Body of pancreas (tissue), 4 donors: ENCODE data around the gene SYT5. TPM values are rescaled to one million over a fixed set of nuclear protein-coding genes. Genes with fewer than 3 reads are reported as not detected.

ENCODE experiments used
- ATAC-seq: fragments of 150-250 bp; one replicate; pipeline ENCODE4 v1.9.1; 2016
- DNase-seq, 4 donors: peaks; one replicate each; pipeline ENCODE4 v3.0.0-alpha.2; 2019
- H3K27ac ChIP-seq, 4 donors: fragments of 200-600 bp; sonication (generic); 1 replicate in 3 of 4; 2 replicates in 1 of 4; pipeline versions ENCODE4 v1.5.1 to v1.6.1; 2016 to 2019; ENCODE audit warnings: mild to moderate bottlenecking in 1 of 4, mixed read lengths in 1 of 4, moderate library complexity in 1 of 4
- H3K27me3 ChIP-seq, 2 donors: fragments of 200-600 bp; sonication (generic); one replicate each; pipeline ENCODE4 v1.6.0; 2016; ENCODE audit warnings: mild to moderate bottlenecking in 1 of 2
- H3K36me3 ChIP-seq, 2 donors: fragments of 200-600 bp; sonication (generic); replicated peaks in 1 of 2; 2 replicates each; pipeline ENCODE4 v1.5.1; 2016; ENCODE audit warnings: low read depth in 2 of 2; ENCODE audit not compliant: insufficient read depth in 1 of 2
- H3K4me1 ChIP-seq: fragments of 200-600 bp; sonication (generic); one replicate; pipeline ENCODE4 v1.6.0; 2016
- H3K4me3 ChIP-seq, 2 donors: fragments of 200-600 bp; sonication (generic); 1 replicate in 1 of 2; 2 replicates in 1 of 2; pipeline ENCODE4 v1.5.1; 2016 to 2019
- H3K9me3 ChIP-seq, 3 donors: fragments of 200-600 bp; sonication (generic); 1 replicate in 2 of 3; 2 replicates in 1 of 3; pipeline ENCODE4 v1.5.1; 2016
- POLR2A ChIP-seq, 3 donors: fragments of 450-650 bp; IDR thresholded peaks; one replicate each; pipeline ENCODE4 v1.6.1; 2016; ENCODE audit warnings: antibody characterized with exemption in 3 of 3, mild to moderate bottlenecking in 2 of 3
- whole genome bisulfite sequencing, 2 donors: methylation state at CpG; one replicate each; pipeline ENCODE4 v1.1.5; 2017; 5-methylcytosine and 5-hydroxymethylcytosine counted together
- intact Hi-C: fragments of 100-400 bp; cut with DNase I; formaldehyde crosslinking; loops from one replicate; pipeline ENCODE4 v1.15.1; 2023
- total RNA-seq, 2 donors: library from RNA; depleted of rRNA; stranded (reverse); fragments of >200 nt; gene quantifications; one replicate each; pipeline ENCODE4 v1.1.0, GENCODE V29; 2016
- TF ChIP-seq, protein P1 (sequence below), 7 experiments: fragments of 450-650 bp in 4 of 7; fragments of 200-600 bp in 3 of 7; sonication (generic) in 3 of 7; IDR thresholded peaks; one replicate each; pipeline ENCODE4 v1.5.1; 2016 to 2019; ENCODE audit warnings: antibody characterized with exemption in 7 of 7

Gene SYT5
- total RNA-seq, 2 donors from 2014 or later: 0.26 TPM; not detected in 1

DNA sequence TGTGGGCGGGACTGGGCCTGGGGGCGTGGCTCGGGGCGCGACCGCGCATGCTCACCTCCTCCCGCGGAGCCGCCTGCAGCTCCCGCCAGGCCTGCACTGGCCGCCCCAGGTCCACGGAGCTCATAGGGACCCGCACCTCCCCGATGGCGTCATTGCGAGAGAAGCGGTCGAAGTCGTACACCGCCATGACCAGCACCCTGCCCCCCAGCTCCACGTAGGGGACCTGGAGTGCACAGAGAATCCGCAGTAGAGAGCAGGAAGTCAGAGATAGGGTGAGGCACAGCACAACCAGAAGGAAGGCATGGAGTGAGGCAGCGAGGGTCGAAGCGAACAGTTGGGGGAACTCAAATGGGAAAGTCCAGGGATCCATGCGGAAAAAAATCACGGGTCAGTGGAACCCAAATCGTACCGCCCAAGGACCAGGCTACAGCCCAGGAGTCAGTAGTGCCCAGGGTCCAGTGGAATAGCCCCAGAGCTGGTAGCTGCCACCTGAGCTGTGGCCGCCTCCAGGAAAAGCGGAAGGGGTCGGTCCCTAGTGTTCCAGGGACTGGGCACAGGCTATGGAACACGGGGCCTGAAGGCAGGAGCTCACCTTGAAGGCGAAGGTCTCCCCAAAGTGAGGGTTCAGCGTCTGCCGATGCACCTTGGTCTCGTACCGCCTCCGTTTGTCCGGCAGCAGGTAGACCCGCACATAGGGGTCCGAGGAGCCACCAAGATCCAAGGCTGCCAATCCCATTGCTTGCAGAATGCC lies 4.8 kb downstream of the SYT5 start:
- H3K4me3 ChIP-seq: no peak overlapping the region
- 43 to 53% methylated on average over 21 to 43 of the region's 43 CpGs for WGBS, 2 donors
- no peak for DNase-seq
- no peak for ATAC-seq
- peaks cover 24% of the 10 kb centered on the region for H3K4me1 ChIP-seq
- intact Hi-C loops: no loop called here
- H3K9me3 ChIP-seq: no peaks in the 10 kb centered on the region
- H3K27me3 ChIP-seq: peaks cover 0 to 61% of the 10 kb centered on the region in 2 donors
- H3K36me3 ChIP-seq: no peaks in the 10 kb centered on the region
- no peak for TF ChIP-seq POLR2A (IDR thresholded peaks at IDR 0.05)
- TF ChIP-seq, protein P1, sequence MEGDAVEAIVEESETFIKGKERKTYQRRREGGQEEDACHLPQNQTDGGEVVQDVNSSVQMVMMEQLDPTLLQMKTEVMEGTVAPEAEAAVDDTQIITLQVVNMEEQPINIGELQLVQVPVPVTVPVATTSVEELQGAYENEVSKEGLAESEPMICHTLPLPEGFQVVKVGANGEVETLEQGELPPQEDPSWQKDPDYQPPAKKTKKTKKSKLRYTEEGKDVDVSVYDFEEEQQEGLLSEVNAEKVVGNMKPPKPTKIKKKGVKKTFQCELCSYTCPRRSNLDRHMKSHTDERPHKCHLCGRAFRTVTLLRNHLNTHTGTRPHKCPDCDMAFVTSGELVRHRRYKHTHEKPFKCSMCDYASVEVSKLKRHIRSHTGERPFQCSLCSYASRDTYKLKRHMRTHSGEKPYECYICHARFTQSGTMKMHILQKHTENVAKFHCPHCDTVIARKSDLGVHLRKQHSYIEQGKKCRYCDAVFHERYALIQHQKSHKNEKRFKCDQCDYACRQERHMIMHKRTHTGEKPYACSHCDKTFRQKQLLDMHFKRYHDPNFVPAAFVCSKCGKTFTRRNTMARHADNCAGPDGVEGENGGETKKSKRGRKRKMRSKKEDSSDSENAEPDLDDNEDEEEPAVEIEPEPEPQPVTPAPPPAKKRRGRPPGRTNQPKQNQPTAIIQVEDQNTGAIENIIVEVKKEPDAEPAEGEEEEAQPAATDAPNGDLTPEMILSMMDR (IDR thresholded peaks at IDR 0.05): no peak
- H3K27ac ChIP-seq: no peak overlapping the region

DNA sequence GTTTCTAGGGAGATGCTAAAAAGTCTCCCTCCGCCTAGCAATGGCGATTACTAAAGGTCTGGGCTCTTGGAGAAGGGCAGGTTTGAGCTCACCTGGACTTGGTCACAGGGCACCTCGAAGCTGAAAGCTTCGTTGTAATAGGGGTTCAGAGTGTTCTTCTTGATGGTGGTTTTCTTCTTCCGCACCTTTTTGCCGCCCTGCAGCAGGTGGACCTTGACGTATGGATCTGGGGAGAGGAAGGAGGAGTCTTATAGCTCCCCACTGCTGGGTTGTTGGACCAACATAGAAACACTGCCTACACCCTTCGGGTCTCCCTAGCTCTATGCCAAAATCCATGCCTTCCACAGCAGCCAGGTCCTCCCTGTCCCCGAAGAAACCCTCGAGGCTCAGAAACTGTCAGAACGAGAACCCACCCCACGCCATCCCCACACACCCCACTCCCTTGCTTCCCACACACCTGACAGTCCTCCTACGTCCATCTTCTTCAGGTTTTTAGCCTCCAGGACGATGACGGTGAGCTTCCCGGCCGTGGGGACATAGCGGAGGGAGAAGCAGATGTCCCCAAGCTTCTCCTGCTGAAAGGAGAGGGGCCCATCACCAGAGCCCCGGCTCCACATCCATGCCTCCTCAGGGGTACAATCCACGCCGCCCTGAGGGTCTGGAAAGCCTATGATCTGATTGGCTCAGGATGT lies 5.5 kb downstream of the SYT5 start:
- WGBS, 2 donors: 46 to 59% methylated on average over 13 to 21 of the region's 21 CpGs
- DNase-seq: no peak
- intact Hi-C loops: no loop called here
- no peaks in the 10 kb centered on the region for H3K36me3 ChIP-seq
- H3K4me1 ChIP-seq: peaks cover 17% of the 10 kb centered on the region
- H3K4me3 ChIP-seq: no peak overlapping the region
- TF ChIP-seq POLR2A (IDR thresholded peaks at IDR 0.05): no peak
- TF ChIP-seq, protein P1 (IDR thresholded peaks at IDR 0.05): no peak
- no peak for ATAC-seq
- H3K27me3 ChIP-seq: peaks cover 0 to 54% of the 10 kb centered on the region in 2 donors
- no peaks in the 10 kb centered on the region for H3K9me3 ChIP-seq
- no peak overlapping the region for H3K27ac ChIP-seq

DNA sequence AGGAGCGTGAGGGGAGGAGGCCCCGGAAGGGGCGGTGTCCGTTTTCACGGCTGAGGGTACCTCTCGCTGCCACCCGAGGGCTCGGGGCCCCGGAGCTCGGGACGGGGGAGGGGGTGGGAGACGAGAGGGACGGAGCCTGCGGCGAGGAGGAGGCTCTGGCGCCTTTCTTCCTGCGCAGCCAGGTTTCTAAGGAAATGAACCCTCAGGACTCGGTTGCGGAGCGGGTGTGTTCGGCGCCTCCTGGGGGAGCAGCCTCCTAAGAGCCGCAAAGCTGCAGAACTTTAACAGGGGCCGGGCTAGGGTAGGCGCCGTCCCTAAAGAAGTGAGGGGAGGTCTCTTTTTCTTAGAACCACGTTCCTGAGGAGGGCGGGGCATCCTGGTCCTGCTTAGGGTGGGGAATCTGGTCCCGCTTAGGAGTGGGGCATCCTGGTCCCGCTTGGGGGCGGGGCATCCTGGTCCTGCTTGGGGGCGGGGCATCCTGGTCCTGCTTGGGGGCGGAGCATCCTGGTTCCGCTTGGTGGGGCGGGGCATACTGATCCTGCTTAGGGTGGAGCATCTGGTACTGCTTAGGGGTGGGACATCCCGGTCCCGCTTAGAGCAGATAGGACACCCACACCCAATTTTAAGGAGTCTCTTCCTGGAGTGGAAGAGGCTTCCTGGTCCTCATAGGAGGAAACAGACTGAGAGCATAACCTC lies 6.2 kb downstream of the SYT5 start:
- no peak overlapping the region for H3K4me3 ChIP-seq
- DNase-seq (peak; percentile 25 to 50 (median 36)), ATAC-seq (peak; percentile 34)
- H3K9me3 ChIP-seq: no peaks in the 10 kb centered on the region
- intact Hi-C loops: no loop called here
- 1 to 8% methylated on average over 32 to 37 of the region's 37 CpGs for WGBS, 2 donors
- H3K4me1 ChIP-seq: peaks cover 10% of the 10 kb centered on the region
- H3K27ac ChIP-seq: no peak overlapping the region
- no peaks in the 10 kb centered on the region for H3K36me3 ChIP-seq
- TF ChIP-seq POLR2A (IDR thresholded peaks at IDR 0.05): no peak
- TF ChIP-seq, protein P1 (IDR thresholded peaks at IDR 0.05): no peak
- H3K27me3 ChIP-seq: peaks cover 0 to 48% of the 10 kb centered on the region in 2 donors

DNA sequence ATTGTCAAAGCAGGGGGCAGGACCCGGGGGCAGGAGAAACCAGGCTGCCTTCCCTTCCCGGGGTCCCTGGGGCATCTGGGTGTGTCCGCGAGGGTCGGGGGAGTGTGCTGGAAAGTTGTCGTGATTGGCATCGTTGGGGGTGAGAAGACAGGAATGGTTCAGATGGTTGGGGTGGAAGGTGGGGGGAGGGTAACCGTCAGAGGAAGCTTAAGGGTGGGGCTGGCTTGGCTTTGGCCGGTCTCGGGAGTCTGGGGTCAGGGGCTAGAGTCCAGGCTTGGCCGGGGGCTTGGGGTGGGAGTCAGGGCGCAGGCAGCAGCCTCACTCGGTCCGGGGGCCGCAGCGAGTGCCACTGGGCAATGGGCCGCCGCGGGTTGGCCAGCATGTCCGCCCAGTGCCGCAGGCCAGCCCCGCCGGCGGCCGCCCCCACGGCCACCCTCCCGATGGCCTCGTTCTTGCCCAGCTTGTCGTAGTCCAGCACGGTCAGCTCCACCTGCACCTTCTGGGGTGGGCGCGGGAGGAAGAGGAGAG lies 6.8 kb downstream of the SYT5 start:
- H3K27ac ChIP-seq: no peak overlapping the region
- DNase-seq (no peak), ATAC-seq (no peak)
- H3K27me3 ChIP-seq: peaks cover 0 to 42% of the 10 kb centered on the region in 2 donors
- TF ChIP-seq, protein P1 (IDR thresholded peaks at IDR 0.05): no peak
- no peak for TF ChIP-seq POLR2A (IDR thresholded peaks at IDR 0.05)
- H3K4me3 ChIP-seq: no peak overlapping the region
- no peaks in the 10 kb centered on the region for H3K9me3 ChIP-seq
- peaks cover 8% of the 10 kb centered on the region for H3K4me1 ChIP-seq
- intact Hi-C loops: no loop called here
- 1 to 8% methylated on average over 11 to 32 of the region's 32 CpGs for WGBS, 2 donors
- H3K36me3 ChIP-seq: no peaks in the 10 kb centered on the region
